Bone marrow (tissue), 2 donors: ENCODE results near the gene HOXC4.
A peak's percentile ranks its signal among the peaks of the same experiment; 100 is the strongest.

Source experiments
- DNase-seq, 2 donors: peaks; one replicate each; lab custom pipeline; 2025; lab: John Stamatoyannopoulos, UW

HOXC4 gene

DNA sequence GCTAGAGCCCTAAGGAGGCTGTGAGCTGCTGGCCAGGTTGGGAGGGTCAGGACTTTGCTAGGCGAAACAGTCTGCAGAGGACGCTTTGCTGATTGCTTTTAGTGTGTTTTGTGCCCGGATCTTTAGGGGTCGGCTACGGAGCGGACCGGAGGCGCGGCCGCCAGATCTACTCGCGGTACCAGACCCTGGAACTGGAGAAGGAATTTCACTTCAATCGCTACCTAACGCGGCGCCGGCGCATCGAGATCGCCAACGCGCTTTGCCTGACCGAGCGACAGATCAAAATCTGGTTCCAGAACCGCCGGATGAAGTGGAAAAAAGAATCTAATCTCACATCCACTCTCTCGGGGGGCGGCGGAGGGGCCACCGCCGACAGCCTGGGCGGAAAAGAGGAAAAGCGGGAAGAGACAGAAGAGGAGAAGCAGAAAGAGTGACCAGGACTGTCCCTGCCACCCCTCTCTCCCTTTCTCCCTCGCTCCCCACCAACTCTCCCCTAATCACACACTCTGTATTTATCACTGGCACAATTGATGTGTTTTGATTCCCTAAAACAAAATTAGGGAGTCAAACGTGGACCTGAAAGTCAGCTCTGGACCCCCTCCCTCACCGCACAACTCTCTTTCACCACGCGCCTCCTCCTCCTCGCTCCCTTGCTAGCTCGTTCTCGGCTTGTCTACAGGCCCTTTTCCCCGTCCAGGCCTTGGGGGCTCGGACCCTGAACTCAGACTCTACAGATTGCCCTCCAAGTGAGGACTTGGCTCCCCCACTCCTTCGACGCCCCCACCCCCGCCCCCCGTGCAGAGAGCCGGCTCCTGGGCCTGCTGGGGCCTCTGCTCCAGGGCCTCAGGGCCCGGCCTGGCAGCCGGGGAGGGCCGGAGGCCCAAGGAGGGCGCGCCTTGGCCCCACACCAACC is 23.9 kb upstream of the HOXC4 start:
- DNase-seq: no peak

DNA sequence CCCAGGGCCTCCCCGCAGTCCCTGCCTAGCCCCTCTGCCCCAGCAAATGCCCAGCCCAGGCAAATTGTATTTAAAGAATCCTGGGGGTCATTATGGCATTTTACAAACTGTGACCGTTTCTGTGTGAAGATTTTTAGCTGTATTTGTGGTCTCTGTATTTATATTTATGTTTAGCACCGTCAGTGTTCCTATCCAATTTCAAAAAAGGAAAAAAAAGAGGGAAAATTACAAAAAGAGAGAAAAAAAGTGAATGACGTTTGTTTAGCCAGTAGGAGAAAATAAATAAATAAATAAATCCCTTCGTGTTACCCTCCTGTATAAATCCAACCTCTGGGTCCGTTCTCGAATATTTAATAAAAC is 23.2 kb upstream of the HOXC4 start:
- DNase-seq: no peak

DNA sequence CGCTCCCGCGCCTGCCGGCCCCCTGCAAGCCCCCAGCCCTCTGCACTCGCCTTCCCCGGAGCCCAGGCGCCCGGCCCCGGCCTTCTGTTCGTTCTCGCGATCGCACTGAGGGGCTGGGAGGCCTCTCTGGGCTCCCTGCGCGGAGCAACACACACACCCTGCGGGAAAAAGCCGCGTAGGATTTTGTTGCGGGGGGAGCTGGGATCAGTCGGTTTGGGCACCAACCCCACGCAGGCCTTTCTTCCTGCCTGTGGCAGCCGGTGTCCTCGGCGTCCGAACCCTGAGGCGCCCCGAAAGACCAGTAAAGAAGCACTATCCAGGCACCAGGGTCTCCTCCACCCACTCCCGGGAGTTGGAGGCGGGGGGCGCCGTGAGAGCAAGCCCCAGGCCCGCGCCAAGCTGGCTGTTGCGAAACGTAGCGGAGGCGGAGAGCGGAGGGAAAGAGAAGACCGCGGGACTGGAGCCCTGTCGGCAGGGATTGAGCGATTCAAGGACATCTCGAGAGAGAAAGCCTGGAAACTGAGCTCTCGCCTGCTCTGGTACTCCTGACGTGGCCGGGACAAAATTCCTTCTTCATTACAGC is 22.7 kb upstream of the HOXC4 start:
- no peak for DNase-seq

DNA sequence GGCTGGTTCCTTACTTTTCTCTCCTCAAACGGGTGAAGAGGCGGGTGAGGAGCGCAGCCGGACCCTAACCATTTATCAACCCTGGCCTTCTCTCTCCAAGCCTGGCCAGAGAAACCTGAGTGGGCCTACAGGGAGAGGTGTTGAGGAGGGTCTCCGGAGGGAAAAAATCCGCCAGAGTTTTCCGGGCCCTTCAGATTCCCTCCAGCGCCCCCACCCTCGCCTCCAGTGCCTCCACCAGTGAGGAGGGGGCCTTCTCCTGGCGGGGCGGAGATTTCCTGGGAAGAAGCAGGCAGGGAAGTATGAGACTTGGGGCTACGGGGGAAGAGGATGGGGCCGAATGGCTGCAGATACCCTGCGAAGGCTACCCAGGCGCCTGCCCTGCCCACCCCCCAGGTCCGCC is 22.2 kb upstream of the HOXC4 start:
- no peak for DNase-seq

DNA sequence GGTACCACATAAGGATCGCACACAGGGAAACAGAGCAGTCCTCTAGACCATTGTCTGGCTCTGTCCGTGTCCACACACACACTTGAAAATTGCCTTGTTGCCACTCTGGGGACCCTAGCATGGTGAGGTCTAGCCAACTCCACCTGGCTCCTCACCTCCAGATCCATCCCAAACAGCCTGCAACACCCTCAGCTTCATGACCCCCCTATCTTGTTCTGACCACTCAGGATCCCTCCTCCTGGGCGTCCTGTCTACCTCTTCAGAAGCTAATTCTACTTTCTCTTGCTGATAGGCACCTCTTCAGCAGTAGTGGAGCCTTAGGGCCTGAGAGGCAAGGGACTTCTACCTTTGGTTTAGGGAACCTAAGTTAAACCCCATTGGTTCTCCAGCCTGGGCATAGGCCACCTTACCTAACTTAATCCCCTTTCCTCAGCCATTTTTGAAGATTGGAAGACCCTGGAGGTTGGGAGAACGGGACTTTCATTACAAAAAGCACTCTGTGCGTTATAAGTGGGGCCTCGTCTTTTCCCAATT is 21.5 kb upstream of the HOXC4 start:
- no peak for DNase-seq

DNA sequence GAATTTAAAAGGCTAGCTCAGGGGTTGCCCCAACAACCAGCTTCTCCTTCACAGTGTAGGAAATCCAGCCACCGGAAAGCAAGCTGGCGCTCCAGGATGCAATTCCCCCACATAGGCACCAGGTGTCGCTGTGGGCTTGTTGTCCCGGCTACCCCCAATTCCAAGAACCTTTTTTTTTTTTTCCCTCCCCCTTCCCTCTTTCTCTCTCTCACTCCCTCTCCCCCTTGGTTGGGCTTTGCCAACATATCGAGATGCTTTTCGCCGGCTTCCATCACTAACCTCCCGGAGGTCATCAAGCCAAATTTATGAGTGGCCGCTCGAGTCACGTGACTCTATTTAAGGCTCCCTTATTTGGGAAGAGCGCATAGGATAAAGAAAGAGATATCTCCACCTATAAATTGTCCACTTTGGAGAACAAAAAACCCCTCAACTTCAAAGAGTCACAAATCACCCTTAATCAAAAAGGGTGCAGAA is 21.0 kb upstream of the HOXC4 start, which contains the start of gene HOXC5:
Gene HOXC5 (plus strand): TSS at position 424 of the 474 bp plus-strand sequence. CDS start 73 bp downstream, outside the sequence.
- DNase-seq: peak; percentile 9 to 22

DNA sequence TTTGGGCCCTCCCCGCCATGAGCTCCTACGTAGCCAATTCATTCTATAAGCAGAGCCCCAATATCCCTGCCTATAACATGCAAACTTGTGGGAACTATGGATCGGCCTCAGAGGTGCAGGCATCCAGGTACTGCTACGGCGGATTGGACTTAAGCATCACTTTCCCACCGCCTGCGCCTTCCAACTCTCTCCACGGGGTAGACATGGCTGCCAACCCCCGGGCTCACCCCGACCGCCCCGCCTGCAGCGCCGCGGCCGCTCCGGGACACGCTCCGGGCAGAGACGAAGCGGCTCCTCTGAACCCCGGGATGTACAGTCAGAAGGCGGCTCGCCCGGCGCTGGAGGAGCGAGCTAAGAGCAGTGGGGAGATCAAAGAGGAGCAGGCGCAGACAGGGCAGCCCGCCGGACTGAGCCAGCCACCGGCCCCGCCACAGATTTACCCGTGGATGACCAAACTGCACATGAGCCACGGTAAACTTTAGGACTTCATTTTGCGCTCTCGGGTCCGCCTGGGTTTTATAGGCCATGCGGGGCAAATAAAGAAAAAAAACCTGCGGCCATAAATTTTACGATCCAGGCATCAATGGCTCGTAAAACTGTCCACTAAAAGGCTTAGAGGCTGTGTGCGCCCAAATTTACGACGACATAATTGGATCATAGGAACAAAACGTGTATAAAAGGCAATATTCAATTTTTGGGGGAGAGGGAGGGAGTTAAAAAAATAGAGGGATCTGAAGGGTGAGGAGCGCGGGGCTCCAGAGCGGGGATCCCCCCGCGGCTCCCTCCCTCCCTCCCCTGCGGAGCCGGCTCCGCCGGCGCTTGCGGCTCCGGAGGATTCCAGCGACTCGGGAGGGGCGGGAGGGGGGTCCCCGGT is 20.3 kb upstream of the HOXC4 start:
- no peak for DNase-seq

DNA sequence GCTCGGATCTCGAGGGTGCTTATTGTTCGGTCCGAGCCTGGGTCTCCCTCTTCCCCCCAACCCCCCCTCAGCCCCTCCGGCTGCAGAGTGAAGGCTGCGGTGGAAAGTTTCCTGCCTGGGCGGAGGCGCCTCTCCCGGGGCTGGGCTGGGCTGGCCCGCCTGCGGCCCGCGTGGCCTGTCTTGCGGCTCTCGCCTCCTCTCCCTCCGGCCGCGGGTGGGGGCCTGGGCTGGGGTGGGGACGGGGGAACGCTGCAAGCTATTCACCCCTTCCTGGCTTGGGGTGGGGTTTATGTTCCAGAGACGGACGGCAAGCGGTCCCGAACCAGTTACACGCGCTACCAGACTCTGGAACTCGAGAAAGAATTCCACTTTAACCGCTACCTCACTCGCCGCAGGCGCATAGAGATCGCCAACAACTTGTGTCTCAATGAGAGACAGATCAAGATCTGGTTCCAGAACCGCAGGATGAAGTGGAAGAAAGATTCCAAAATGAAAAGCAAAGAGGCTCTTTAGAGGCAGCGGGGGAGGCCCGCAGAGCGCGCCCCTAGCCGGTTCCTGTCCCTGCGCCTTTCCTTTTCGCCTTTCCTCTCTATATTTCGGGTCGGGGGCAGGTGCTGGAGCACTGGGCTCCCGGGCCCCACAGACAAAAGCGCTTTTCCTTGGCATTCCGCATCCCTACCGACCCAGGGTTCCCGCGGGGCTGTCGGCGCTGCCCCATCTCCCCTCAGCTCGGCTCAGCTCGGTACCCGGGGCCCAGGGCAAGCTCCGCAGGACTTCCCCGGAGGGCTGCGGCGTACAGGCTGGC is 19.5 kb upstream of the HOXC4 start:
- DNase-seq: no peak

DNA sequence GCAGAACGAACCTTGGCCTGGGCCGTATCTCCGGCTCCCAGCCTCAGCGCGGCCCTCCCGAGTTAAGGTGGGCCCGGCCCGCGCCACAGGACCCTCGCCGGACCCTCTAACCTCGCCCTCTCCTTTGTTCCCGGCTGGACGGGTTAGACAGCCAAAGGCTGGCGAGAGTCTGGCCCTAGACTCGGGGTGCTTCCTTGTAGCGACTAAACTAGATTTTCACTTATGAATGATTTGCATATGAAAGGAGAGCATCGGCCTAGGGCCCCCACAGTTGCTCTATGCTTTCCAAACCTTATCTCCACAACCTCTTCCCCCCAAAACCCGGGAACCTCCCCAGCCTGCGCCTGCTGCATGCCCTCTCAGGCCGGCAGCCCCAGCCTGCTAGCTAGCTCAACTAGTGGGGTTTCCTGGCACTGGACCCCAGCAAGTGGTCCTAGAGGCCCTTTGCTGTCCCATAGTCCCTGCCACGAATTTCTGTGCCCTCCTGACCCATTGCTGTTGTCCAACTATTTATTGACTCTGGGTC is 18.8 kb upstream of the HOXC4 start:
- DNase-seq: no peak

DNA sequence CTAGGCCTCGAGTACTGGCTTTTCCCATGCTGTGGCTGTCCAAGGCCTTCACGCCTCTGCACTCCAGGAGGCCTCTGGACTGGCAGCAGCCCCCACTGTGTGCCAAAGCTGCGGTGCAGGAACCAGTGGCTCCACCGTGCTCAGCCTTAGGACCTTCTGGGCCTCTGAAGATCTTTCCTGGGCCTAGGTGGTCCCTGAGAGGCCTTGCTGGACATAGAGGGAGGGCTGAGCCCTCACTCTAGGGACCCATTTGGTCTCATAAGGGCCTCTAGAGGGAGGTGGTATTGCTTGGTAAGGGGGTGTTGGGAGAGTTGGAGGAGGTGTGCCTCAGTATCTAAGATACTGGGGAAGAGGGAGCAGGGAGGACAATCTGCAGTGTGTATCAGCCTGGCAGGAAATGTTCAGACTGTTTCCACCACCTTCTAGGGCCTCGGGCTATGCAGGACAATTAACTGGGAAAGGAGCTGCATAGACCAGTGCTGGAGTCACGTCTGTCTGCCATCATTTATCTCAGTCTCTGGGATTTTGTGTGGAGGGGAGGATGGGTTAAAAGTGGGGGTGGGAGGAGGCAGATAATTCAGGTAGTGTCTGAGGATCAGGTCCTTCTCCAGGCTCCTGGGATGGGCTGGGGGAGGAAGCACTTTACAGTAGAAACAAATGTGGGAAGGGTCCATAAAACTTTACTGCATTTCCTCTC is 17.9 kb upstream of the HOXC4 start:
- no peak for DNase-seq

DNA sequence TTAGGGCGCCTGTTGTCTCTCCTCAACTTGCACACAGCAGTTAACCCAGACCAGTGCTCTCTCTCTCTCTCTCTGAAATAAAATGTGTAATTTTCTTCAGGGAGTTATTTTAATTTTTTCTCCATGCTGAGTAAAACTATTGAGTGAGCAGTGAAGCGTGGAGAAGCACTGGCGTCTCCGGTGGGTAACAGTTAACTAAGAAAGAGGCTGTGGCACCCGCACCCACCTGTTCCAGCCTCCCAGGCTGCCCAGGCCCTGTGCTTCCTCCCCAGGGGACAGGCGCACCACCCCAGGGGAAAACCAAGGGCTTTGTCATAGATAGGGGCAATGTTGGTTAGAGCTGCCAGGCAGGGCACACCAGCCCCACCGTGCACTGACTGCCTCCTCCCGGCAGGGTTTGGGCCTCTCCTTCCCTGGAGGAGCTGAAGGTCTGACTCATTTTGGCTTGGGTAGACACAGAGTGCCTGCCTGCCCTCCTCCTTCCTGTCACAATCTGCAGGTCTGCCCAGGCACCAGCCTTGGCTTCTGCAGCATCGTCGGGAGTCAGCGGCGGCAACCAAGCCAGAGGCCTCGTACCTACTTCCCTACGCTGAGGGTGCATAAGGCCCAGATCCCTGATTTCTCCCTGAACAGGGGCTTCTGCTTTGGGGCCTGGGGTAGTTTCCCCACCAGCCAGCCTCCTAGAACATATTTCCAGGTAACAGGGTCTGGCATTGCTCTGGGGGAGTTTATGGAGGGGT is 16.8 kb upstream of the HOXC4 start:
- DNase-seq: no peak

DNA sequence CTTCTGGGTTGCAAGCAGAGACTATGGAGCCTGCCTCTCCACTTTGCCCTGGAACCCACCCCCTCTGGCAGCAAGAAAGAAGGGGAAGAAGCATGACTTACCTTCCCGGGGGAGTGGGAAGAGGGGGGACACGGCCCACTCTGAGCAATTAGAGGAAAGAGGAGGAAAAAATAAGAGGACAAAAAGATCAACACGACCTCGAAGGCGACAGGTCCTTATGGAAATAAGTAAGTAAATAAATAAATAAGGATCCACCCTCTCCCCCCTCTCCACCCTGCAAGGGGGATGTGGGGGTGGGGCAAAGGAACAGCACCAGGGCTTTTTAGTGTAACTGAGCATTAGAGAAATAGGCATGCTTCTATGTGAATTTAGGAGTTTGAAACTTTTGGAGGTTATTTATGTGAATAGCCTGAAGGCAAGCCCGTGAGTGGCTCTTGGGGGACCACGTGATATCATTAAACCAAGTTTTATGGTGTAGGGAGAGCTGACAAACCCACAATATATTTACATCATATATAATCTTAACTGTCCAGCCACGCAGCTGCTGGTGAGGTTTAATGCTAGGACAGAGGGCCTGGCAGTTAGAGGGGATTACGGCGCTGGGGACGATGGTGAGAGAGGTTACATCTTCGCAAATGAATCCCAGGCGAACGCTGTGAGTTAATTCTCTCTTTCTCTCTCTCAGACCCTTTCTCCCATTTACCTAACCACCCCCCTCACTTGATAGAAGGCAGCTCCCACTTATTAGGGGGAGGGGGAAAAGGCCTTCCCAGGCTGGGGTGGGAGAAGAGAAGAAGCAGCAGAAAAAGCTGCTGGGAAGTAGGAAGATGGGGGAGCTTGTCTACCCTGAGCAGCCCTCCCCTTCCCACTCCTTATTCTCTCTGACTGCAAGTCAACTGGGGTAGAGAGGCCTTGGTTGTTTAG is 16.0 kb upstream of the HOXC4 start:
- no peak for DNase-seq

DNA sequence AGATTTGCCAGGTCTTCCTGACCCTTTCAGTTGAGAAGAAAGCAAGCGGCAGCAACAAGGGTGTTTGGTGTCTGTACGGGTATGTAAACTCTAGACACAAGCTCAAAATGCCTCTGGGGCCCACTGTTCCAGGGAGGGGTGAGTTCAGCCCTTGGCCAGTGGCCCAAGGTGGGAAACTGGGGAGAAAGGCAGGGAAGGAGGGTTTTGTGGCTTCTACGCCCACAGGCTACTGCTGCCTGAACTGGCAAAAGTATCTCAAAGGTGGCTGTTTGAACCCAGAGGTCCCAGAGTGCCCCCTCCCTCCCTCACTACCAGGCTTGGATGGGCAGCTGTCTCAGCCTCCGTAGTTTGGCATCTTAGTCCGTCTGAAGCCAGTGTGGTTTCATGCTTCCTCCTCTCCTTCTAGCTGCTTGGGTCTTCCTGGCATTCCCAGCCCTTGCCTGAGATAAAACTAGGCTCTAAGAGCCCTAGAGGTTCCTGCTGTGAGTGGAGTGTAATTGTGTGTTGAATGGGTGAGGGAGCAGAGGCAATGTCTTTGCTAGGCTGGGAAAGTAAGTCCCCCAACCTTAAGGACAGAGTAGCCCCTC is 15.3 kb upstream of the HOXC4 start:
- DNase-seq: no peak

DNA sequence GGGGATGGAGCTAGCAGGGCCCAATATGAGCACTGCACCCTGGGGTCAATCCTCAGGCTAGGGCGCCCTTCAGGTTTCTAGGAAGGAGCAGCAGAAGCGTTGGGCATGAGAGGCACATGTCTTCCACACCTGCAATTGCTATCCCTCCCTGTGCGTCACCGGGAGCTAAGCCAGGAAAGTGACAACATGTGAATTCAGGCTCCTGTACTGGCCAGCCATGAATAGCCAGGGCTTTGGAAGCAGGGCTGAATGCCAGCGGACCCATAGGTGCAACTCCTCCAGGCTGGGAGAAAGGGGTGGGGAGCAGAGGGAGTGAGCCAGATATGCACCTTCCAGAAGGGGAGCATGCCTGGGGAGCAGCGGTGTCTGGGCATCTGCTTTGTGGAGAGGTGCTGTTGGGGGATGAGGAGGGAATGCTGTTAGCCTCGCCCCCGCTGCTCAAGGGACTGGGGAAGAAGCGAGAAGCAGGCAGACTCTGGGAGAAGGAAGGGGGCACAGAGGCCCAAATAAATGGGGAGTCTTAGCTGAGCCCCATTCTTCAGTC is 14.7 kb upstream of the HOXC4 start:
- DNase-seq: no peak

DNA sequence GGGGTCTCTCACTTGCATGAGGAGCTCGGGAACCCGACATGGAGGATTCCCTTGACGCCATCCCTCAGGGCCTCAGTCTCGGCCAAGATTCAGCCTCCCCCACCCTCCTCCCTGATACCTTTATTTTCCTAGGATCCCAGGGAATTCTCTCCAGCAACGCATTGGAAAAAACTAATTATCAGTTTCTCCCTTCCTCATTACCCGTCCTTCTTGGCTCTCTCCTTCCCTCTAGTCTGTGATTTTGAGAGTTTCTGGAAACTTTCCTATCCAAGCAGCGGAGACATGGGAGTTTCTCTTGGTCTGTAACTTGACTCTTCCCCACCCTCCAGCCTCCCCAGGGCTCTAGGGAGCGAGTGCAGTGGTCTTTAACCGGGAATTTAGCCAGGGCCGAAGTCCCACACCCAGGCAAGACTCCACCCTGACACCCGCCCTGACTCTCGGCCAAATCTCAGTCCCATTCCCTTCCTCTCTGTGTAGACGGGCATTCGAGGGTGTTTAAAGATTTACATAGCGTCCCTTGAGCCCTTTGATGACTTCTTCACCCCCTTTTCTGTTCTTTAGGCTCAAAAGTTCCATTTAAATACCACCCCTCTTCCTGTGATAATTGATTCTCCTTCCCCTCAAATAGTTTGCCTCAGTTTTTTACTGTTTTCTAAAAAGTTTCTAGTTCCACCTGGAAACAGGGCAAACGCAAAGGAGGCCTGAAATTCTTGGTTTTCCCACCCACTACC is 14.1 kb upstream of the HOXC4 start:
- DNase-seq: no peak

DNA sequence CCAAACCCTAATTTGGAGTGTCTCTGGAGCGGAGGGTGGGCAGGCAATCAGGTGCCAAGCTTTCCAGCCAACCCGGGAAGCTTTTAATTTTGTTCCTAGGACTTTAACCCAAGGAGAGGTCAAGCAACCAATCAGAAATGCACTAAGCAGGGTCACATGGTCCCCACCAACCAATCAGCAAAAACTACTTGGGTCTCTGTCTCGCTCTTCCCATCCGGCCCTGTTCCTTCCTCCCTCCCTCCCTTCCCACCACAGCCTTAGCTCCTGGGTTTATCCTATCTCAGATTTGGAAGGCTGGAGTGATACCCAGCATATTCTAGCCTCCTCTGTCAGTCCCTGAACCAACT is 13.5 kb upstream of the HOXC4 start:
- no peak for DNase-seq

DNA sequence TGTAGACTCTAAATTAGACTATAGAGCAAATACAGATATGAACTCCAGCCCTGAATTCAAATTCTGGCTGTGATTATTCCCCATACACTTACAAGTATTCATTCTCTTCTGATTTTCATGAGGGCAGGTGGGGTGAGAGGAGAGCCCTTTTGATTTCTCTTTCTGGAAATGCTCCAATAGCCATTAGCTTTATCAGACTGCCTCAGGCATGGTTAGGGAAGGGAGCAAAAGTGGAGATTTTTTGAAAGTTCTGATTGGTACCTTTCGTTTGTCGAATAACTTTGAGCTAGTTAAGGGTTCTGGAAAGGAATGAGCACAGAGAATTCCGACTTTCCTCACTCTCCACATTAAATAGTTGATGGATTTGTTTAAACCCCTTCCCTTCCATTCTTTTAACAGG is 13.0 kb upstream of the HOXC4 start:
- no peak for DNase-seq
